ENCODE measurements around the gene CXCR4. TPM values are rescaled to one million over a fixed set of nuclear protein-coding genes. Genes with fewer than 3 reads are reported as not detected.

CXCR4 gene
- total RNA-seq, 2 donors from 2014 or later, result 26.3 to 42.2 TPM

GRCh38 chr2:136067897-136068580 is 49.9 kb downstream of the CXCR4 start:
- TF ChIP-seq, protein P1, sequence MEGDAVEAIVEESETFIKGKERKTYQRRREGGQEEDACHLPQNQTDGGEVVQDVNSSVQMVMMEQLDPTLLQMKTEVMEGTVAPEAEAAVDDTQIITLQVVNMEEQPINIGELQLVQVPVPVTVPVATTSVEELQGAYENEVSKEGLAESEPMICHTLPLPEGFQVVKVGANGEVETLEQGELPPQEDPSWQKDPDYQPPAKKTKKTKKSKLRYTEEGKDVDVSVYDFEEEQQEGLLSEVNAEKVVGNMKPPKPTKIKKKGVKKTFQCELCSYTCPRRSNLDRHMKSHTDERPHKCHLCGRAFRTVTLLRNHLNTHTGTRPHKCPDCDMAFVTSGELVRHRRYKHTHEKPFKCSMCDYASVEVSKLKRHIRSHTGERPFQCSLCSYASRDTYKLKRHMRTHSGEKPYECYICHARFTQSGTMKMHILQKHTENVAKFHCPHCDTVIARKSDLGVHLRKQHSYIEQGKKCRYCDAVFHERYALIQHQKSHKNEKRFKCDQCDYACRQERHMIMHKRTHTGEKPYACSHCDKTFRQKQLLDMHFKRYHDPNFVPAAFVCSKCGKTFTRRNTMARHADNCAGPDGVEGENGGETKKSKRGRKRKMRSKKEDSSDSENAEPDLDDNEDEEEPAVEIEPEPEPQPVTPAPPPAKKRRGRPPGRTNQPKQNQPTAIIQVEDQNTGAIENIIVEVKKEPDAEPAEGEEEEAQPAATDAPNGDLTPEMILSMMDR (IDR thresholded peaks at IDR 0.05), result no peak
- Histone ChIP-seq H3K9me3 (no peaks in the 10 kb centered on the region), H3K36me3 (no peaks in the 10 kb centered on the region), H3K27ac (no peak overlapping the region), H3K4me3 (no peak overlapping the region), H3K27me3 (replicated peaks; ENCODE audit: insufficient read depth) (no peaks in the 10 kb centered on the region), H3K4me1 (ENCODE audit: control insufficient read depth in 1 of 2, low read depth in 2 of 2) (no peaks in the 10 kb centered on the region)
- DNase-seq (ENCODE audit: low spot score), result no peak
- no peak for ATAC-seq (ENCODE audit: insufficient number of reproducible peaks, low FRiP score, low read depth)

DNA sequence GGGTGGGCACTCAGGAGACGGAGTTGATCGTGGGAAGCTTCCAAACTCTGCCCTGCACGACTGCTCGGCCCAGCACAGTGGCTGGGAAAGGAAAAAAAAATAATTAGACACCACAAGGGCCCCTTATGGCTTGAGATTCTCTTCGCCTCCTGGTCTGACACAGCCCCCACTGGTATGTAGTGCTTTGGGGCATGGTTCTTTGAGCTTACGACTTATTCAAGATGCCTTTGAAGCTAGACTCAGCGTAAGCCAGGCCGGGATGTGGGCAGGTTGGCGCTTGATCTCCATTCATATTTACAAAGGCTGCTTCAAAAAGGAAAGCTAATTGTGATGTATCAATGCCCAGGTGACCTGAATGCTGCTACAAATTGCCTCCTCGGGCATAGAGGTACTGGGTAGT is 50.5 kb downstream of the CXCR4 start:
- Histone ChIP-seq H3K36me3 (no peaks in the 10 kb centered on the region), H3K9me3 (no peaks in the 10 kb centered on the region), H3K4me3 (no peak overlapping the region), H3K4me1 (ENCODE audit: control insufficient read depth in 1 of 2, low read depth in 2 of 2) (no peaks in the 10 kb centered on the region), H3K27ac (no peak overlapping the region), H3K27me3 (replicated peaks; ENCODE audit: insufficient read depth) (no peaks in the 10 kb centered on the region)
- ATAC-seq (ENCODE audit: insufficient number of reproducible peaks, low FRiP score, low read depth) (no peak), DNase-seq (ENCODE audit: low spot score) (no peak)
- TF ChIP-seq, protein P1 (IDR thresholded peaks at IDR 0.05), result no peak

DNA sequence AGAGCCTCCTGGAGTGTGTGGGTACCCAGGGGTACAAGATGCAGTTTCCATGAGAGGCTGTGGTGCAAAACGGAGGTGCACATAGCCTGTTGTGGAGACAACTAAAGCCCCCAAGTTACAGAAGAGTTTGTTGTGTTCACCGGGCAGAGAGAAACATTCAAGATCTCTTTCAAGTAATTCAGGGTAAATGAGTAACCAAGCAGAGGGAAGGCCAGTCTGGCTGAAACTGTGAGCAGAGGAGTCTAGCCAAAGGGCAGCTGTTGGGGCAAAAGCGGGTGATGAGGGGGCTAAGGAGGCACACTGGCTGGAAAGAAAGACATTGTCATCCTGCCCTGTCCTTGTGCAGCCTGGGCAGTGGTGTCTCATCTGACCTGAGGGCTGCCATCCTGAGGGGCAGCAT is 52.0 kb downstream of the CXCR4 start:
- TF ChIP-seq, protein P1 (IDR thresholded peaks at IDR 0.05), result no peak
- H3K36me3 ChIP-seq, result no peaks in the 10 kb centered on the region
- no peaks in the 10 kb centered on the region for H3K27me3 ChIP-seq (replicated peaks; ENCODE audit: insufficient read depth)
- no peak overlapping the region for H3K4me3 ChIP-seq
- DNase-seq (ENCODE audit: low spot score) (no peak), ATAC-seq (ENCODE audit: insufficient number of reproducible peaks, low FRiP score, low read depth) (no peak)
- H3K27ac ChIP-seq, result no peak overlapping the region
- H3K4me1 ChIP-seq (ENCODE audit: control insufficient read depth in 1 of 2, low read depth in 2 of 2), result no peaks in the 10 kb centered on the region
- H3K9me3 ChIP-seq, result no peaks in the 10 kb centered on the region

DNA sequence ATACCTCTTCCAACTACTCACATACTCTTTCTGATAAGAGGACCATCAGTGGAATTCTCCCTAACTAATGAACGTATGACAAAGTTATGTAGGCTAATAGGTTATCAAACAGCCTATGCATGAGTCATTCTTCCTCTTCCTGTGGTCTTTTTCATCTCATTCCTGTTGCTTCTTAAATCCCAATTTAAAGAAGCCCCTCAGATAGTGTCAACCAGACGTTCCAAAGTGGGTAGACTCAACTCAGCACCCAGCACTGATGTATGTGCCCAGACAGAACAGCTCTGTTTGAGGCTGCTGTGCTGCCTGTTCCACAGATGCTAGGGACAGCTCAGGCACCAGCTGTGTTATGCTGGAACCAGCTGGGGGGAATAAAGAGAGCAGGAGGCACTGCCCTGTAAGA is 52.6 kb downstream of the CXCR4 start:
- Histone ChIP-seq H3K4me1 (ENCODE audit: control insufficient read depth in 1 of 2, low read depth in 2 of 2) (no peaks in the 10 kb centered on the region), H3K27ac (no peak overlapping the region), H3K9me3 (no peaks in the 10 kb centered on the region), H3K27me3 (replicated peaks; ENCODE audit: insufficient read depth) (no peaks in the 10 kb centered on the region), H3K4me3 (no peak overlapping the region), H3K36me3 (no peaks in the 10 kb centered on the region)
- TF ChIP-seq, protein P1 (IDR thresholded peaks at IDR 0.05), result no peak
- ATAC-seq (ENCODE audit: insufficient number of reproducible peaks, low FRiP score, low read depth), result no peak
- no peak for DNase-seq (ENCODE audit: low spot score)

Other genes starting within 250 kb of the CXCR4 start
- 10 to 100 TPM in 1 of 2 donors, 1 to 10 TPM in 1; 8.7 to 16.9 TPM for gene MCM6, start 241.7 kb downstream of the CXCR4 start, total RNA-seq
- gene DARS1, start 132.5 kb downstream of the CXCR4 start, total RNA-seq, result 10 to 100 TPM; 42.8 to 67.9 TPM

Measured in thoracic aorta (tissue), 2 donors.